ACHN (cell line): ENCODE measurements around the gene SHISAL1.

Source experiments
- DNase-seq: peaks from one replicate; pipeline ENCODE4 v3.0.0-alpha.2; 2015
- in situ Hi-C: cut with HindIII; loops from 2 replicates; pipeline ENCODE4 v1.10.0; 2017; ENCODE audit warnings: low sequenced_read_pairs, low pct_ligation_motif_present, low pct_unique_long_range_greater_than_20kb

The SHISAL1 gene

GRCh38 chr22:44289414-44290171 is 23.2 kb downstream of the SHISAL1 start:
- DNase-seq: no peak
- in situ Hi-C loops: no loop called here

- no peak for DNase-seq
- in situ Hi-C loops: no loop called here
Measured at GRCh38 chr22:44288913-44289312, 23.8 kb downstream of the SHISAL1 start.

- in situ Hi-C loops: no loop called here
- DNase-seq: no peak
Measured at GRCh38 chr22:44287741-44288140, 25.0 kb downstream of the SHISAL1 start.

GRCh38 chr22:44287121-44287693 is 25.5 kb downstream of the SHISAL1 start:
- DNase-seq: no peak
- in situ Hi-C loops: no loop called here

- DNase-seq: no peak
- in situ Hi-C loops: no loop called here
Measured at GRCh38 chr22:44286646-44287045, 26.1 kb downstream of the SHISAL1 start.

- in situ Hi-C loops: no loop called here
- no peak for DNase-seq
Measured at GRCh38 chr22:44284711-44285110, 28.0 kb downstream of the SHISAL1 start.

GRCh38 chr22:44281768-44282637 is 30.7 kb downstream of the SHISAL1 start:
- no peak for DNase-seq
- in situ Hi-C loops: no loop called here

- in situ Hi-C loops: no loop called here
- DNase-seq: no peak
Measured at GRCh38 chr22:44280665-44281188, 32.0 kb downstream of the SHISAL1 start.

GRCh38 chr22:44279069-44279360 is 33.7 kb downstream of the SHISAL1 start:
- in situ Hi-C loops: no loop called here
- DNase-seq: no peak

- in situ Hi-C loops: no loop called here
Measured at GRCh38 chr22:44278243-44279068, 34.3 kb downstream of the SHISAL1 start.

GRCh38 chr22:44277386-44278135 is 35.2 kb downstream of the SHISAL1 start:
- in situ Hi-C loops: no loop called here
- DNase-seq: no peak

More at GRCh38 chr22:44278243-44279068, 34.3 kb downstream of the SHISAL1 start:
- DNase-seq: no peak

- in situ Hi-C loops: no loop called here
- DNase-seq: no peak
Measured at GRCh38 chr22:44276706-44277356, 35.9 kb downstream of the SHISAL1 start.

GRCh38 chr22:44276041-44276440 is 36.7 kb downstream of the SHISAL1 start:
- in situ Hi-C loops: no loop called here
- DNase-seq: no peak

- no peak for DNase-seq
- in situ Hi-C loops: no loop called here
Measured at GRCh38 chr22:44275631-44275995, 37.1 kb downstream of the SHISAL1 start.

GRCh38 chr22:44274918-44275630 is 37.7 kb downstream of the SHISAL1 start:
- in situ Hi-C loops: no loop called here

GRCh38 chr22:44273175-44273574 is 39.6 kb downstream of the SHISAL1 start:
- in situ Hi-C loops: no loop called here
- no peak for DNase-seq

More at GRCh38 chr22:44274918-44275630, 37.7 kb downstream of the SHISAL1 start:
- no peak for DNase-seq

GRCh38 chr22:44272401-44272771 is 40.4 kb downstream of the SHISAL1 start:
- in situ Hi-C loops: no loop called here
- no peak for DNase-seq
